ENCODE data around the gene ALLC.

- TF ChIP-seq EZH2phosphoT487 (conservative IDR thresholded peaks at IDR 0.05; ENCODE audit: low read length) (no peak), CTCF (IDR thresholded peaks at IDR 0.05; ENCODE audit: insufficient read depth, low read length, poor library complexity, severe bottlenecking) (no peak)
Observed at GRCh38 chr2:3633089-3633981, 24.7 kb upstream of the ALLC start.
